RKO (cell line): Measurements from ENCODE around the gene HAGH.

ENCODE experiments used
- DNase-seq: peaks from one replicate; pipeline ENCODE4 v3.0.0-alpha.2; 2016; ENCODE audit warnings: low spot score

The HAGH gene

GRCh38 chr16:1773703-1774447 lies 52.8 kb downstream of the HAGH start:
- DNase-seq: peak; percentile 30

GRCh38 chr16:1772908-1773702 lies 53.5 kb downstream of the HAGH start, which contains the start of gene MRPS34:
MRPS34 (minus strand) TSS chr16:1773134; CDS start chr16:1773119, 15 bp downstream.
- DNase-seq: peak; percentile 86

- DNase-seq: peak; percentile 81
Observed at GRCh38 chr16:1772362-1772907, 54.2 kb downstream of the HAGH start, which contains the start of gene EME2. EME2 (plus strand) TSS chr16:1772810; CDS start chr16:1773228, 418 bp downstream.

- DNase-seq: no peak
Observed at GRCh38 chr16:1771864-1772361, 54.7 kb downstream of the HAGH start.

GRCh38 chr16:1771188-1771863 lies 55.3 kb downstream of the HAGH start, which contains the start of gene NME3:
NME3 (minus strand) TSS chr16:1771543; CDS start chr16:1771534, 9 bp downstream.
- peak; percentile 78 for DNase-seq

GRCh38 chr16:1770328-1771187 lies 56.1 kb downstream of the HAGH start:
- peak; percentile 85 for DNase-seq

GRCh38 chr16:1769402-1770300 lies 57.0 kb downstream of the HAGH start:
- no peak for DNase-seq

GRCh38 chr16:1768767-1769401 lies 57.7 kb downstream of the HAGH start:
- no peak for DNase-seq

GRCh38 chr16:1768061-1768766 lies 58.4 kb downstream of the HAGH start:
- DNase-seq: no peak

- no peak for DNase-seq
Observed at GRCh38 chr16:1767116-1767994, 59.3 kb downstream of the HAGH start.

- no peak for DNase-seq
Observed at GRCh38 chr16:1766701-1767100, 59.9 kb downstream of the HAGH start.

GRCh38 chr16:1766231-1766630 lies 60.4 kb downstream of the HAGH start:
- no peak for DNase-seq

- DNase-seq: no peak
Observed at GRCh38 chr16:1765826-1766225, 60.8 kb downstream of the HAGH start.

- DNase-seq: no peak
Observed at GRCh38 chr16:1764971-1765370, 61.7 kb downstream of the HAGH start.

GRCh38 chr16:1763521-1764511 lies 62.8 kb downstream of the HAGH start:
- no peak for DNase-seq

- no peak for DNase-seq
Observed at GRCh38 chr16:1762879-1763520, 63.6 kb downstream of the HAGH start.
